ENCODE measurements around the gene ZNF524.

The ZNF524 gene

GRCh38 chr19:55606471-55606787 lies 6.3 kb downstream of the ZNF524 start:
- no peak for DNase-seq (ENCODE audit: low read depth in 1 of 2, low spot score in 1 of 2)
- no peak for TF ChIP-seq CTCF (IDR thresholded peaks at IDR 0.05; ENCODE audit: insufficient read depth, low read length)
- no peak for TF ChIP-seq POLR2AphosphoS5 (IDR thresholded peaks at IDR 0.05; ENCODE audit: low read depth)
- no peak for TF ChIP-seq SPI1 (IDR thresholded peaks at IDR 0.05; ENCODE audit: borderline replicate concordance, low read depth)
- no peak for TF ChIP-seq REST (IDR thresholded peaks at IDR 0.05; ENCODE audit: insufficient replicate concordance, low read depth)
- TF ChIP-seq GABPA (IDR thresholded peaks at IDR 0.05; ENCODE audit: low read depth): no peak
- no peaks in the 10 kb centered on the region for H3K27me3 ChIP-seq (ENCODE audit: insufficient read depth, poor library complexity, severe bottlenecking)
- peak overlapping the region; percentile 88 for H3K4me3 ChIP-seq (replicated peaks; ENCODE audit: insufficient read depth, low read length)
- peak overlapping the region; percentile 87 for H3K27ac ChIP-seq (replicated peaks)

- Histone ChIP-seq H3K4me3 (replicated peaks; ENCODE audit: insufficient read depth, low read length) (peak overlapping the region; percentile 88), H3K27ac (replicated peaks) (peak overlapping the region; percentile 87)
These were observed 6.7 kb downstream of the ZNF524 start for GRCh38 chr19:55606817-55607216.

GRCh38 chr19:55609326-55609725 lies 9.2 kb downstream of the ZNF524 start:
- TF ChIP-seq SPI1 (IDR thresholded peaks at IDR 0.05; ENCODE audit: borderline replicate concordance, low read depth) (no peak), REST (IDR thresholded peaks at IDR 0.05; ENCODE audit: insufficient replicate concordance, low read depth) (no peak), POLR2AphosphoS5 (IDR thresholded peaks at IDR 0.05; ENCODE audit: low read depth) (no peak), GABPA (IDR thresholded peaks at IDR 0.05; ENCODE audit: low read depth) (no peak), CTCF (IDR thresholded peaks at IDR 0.05; ENCODE audit: insufficient read depth, low read length) (no peak)
- Histone ChIP-seq H3K4me3 (replicated peaks; ENCODE audit: insufficient read depth, low read length) (no peak overlapping the region), H3K27me3 (ENCODE audit: insufficient read depth, poor library complexity, severe bottlenecking) (no peaks in the 10 kb centered on the region), H3K27ac (replicated peaks) (peak overlapping the region; percentile 45)
- peak in 1 of 2 experiments; percentile 57 for DNase-seq (ENCODE audit: low read depth in 1 of 2, low spot score in 1 of 2)

More at GRCh38 chr19:55606817-55607216, 6.7 kb downstream of the ZNF524 start:
- no peaks in the 10 kb centered on the region for H3K27me3 ChIP-seq (ENCODE audit: insufficient read depth, poor library complexity, severe bottlenecking)
- TF ChIP-seq GABPA (IDR thresholded peaks at IDR 0.05; ENCODE audit: low read depth) (no peak), POLR2AphosphoS5 (IDR thresholded peaks at IDR 0.05; ENCODE audit: low read depth) (no peak), CTCF (IDR thresholded peaks at IDR 0.05; ENCODE audit: insufficient read depth, low read length) (no peak)
- DNase-seq (ENCODE audit: low read depth in 1 of 2, low spot score in 1 of 2): no peak

GRCh38 chr19:55611300-55611982 lies 11.4 kb downstream of the ZNF524 start:
- no peak for TF ChIP-seq SPI1 (IDR thresholded peaks at IDR 0.05; ENCODE audit: borderline replicate concordance, low read depth)
- no peak for TF ChIP-seq GABPA (IDR thresholded peaks at IDR 0.05; ENCODE audit: low read depth)
- no peak for TF ChIP-seq POLR2AphosphoS5 (IDR thresholded peaks at IDR 0.05; ENCODE audit: low read depth)
- no peak for TF ChIP-seq CTCF (IDR thresholded peaks at IDR 0.05; ENCODE audit: insufficient read depth, low read length)
- no peak for TF ChIP-seq REST (IDR thresholded peaks at IDR 0.05; ENCODE audit: insufficient replicate concordance, low read depth)
- H3K4me3 ChIP-seq (replicated peaks; ENCODE audit: insufficient read depth, low read length): no peak overlapping the region
- H3K27me3 ChIP-seq (ENCODE audit: insufficient read depth, poor library complexity, severe bottlenecking): no peaks in the 10 kb centered on the region
- no peak overlapping the region for H3K27ac ChIP-seq (replicated peaks)
- DNase-seq (ENCODE audit: low read depth in 1 of 2, low spot score in 1 of 2): no peak
